GM12801 (cell line): ENCODE results near the gene YWHAB.

Experiments
- CTCF ChIP-seq: IDR thresholded peaks from one replicate; pipeline ENCODE4 v1.5.1; 2011; ENCODE audit warnings: control low read depth; ENCODE audit not compliant: insufficient read length; ENCODE audit errors: extremely low read depth

YWHAB gene

GRCh38 chr20:44885392-44886265 is at the start of gene YWHAB:
YWHAB (plus strand) TSS chr20:44885705; CDS start chr20:44901534, 15,829 bp downstream.
- TF ChIP-seq CTCF: no peak

GRCh38 chr20:44836601-44837120 is 48.8 kb upstream of the YWHAB start:
- no peak for TF ChIP-seq CTCF

GRCh38 chr20:44837946-44838345 is 47.6 kb upstream of the YWHAB start:
- TF ChIP-seq CTCF: no peak

GRCh38 chr20:44838521-44838920 is 47.0 kb upstream of the YWHAB start:
- no peak for TF ChIP-seq CTCF

- TF ChIP-seq CTCF: no peak
Measured at GRCh38 chr20:44839481-44839880, 46.0 kb upstream of the YWHAB start.

GRCh38 chr20:44840826-44841225 is 44.7 kb upstream of the YWHAB start:
- no peak for TF ChIP-seq CTCF

GRCh38 chr20:44841955-44842354 is 43.5 kb upstream of the YWHAB start:
- no peak for TF ChIP-seq CTCF
